Stimulated activated CD4-positive, alpha-beta T cell treated with anti-CD3 and anti-CD28 coated beads, Interleukin-1b, Interleukin-23, amount 100 ng/mL, for 1 hour (primary cell): ENCODE measurements around the gene IL1RL2.

Source experiments
- DNase-seq, 2 donors: peaks; one replicate each; pipeline ENCODE4 v3.0.0-alpha.2; 2020; ENCODE audit warnings: low read depth in 2 of 2

IL1RL2 gene

DNA sequence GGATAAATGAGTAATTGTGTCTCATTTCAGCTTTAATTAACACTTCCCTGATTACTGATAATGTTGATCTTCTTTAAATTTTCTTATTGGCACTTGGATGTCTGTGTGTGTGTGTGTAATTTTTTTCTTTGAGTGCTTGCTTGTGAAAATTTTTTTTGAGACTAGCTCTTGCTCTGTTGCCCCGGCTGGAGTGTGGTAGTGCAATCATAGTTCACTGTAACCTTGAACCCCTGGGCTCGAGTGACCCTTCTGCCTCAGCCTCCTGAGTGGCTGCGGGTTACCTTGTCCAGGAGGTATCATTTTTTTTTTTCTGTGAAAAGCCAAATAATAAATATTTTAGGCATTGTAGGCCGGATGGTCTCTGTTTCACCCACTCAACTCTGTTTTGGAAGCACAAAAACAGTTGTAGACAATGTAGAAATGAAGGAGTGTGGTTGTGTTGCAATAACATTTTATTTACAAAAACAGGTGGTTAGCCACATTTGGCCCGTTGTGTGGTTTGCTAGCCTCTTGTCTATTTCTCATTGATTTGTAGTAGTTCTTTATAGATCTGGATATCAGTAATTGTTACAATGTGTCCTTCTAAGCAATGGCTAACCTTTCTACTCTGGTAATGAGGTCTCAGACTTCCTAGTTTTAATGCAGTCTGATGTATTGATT, 7.9 kb downstream of the IL1RL2 start:
- DNase-seq: no peak

DNA sequence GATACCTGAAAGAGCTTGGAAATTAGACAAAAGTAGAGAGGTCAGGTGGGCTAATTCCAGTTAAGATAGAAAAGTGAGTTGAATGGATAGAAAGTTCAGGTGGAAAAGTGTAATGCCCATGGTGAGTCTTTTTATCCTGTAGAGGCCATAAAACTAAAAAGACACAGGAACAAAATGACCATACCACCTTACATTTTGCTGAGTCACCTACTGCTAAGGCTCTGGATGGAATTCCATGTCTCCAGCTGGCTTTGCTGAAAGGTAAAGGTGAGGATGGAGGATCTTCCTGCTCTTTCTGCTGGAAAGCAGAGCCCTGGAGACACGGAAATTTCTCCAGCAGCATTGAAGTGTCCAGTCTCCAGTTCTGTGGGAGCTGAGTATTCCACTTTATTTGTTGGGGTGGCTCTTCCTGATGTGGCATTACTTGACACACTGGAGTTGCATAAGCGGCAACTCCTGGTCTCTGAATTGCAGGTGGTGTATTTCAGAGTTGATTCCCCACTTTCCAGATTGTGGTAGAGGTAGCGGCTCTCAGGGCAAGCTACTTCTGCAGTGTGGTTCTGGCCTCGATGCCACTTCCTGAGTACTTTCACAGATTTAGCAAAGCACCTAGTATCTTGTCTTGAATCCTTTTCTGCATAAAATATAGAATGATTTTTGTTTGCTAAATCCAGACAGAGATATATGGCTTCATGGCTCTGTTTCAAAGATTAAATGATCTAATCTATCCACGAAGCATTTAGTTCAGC, 10.7 kb downstream of the IL1RL2 start:
- no peak for DNase-seq

DNA sequence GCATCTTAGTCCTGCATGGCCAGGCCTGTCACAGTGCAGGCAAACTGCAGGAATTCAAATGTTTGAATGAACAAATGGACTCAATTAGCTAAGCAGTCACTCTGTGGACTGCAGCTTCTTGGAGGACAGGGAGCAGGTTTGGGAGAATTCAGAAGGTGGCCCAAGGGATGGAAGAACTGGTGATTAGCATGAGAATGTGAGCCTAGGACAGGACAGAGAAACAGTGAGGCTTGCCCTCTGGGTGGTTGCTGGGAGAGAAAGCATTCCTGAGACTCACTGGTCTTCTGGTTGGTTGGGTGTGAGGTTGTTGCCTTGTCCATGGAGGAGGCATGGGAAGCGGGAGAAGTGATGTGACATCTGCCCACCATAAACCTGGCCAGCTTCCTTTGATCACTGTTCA, 13.7 kb downstream of the IL1RL2 start:
- DNase-seq: no peak

DNA sequence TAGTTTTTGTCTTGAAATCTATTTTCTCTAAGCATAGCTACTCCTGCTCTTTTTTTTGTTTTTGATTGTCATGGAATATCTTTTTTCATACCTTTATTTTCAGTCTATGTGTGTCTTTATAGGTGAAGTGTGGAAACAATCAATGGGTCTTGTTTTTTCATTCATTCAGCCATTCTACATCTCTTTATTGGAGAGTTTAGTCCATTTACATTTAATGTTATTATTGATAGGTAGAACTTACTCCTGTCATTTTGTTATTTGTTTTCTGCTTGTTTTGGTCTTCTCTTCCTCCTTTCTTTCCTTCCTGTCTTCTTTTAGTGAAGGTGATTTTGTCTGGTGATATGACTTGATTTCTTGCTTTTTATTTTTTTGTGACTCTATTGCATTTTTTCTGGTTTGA, 17.8 kb downstream of the IL1RL2 start:
- no peak for DNase-seq

DNA sequence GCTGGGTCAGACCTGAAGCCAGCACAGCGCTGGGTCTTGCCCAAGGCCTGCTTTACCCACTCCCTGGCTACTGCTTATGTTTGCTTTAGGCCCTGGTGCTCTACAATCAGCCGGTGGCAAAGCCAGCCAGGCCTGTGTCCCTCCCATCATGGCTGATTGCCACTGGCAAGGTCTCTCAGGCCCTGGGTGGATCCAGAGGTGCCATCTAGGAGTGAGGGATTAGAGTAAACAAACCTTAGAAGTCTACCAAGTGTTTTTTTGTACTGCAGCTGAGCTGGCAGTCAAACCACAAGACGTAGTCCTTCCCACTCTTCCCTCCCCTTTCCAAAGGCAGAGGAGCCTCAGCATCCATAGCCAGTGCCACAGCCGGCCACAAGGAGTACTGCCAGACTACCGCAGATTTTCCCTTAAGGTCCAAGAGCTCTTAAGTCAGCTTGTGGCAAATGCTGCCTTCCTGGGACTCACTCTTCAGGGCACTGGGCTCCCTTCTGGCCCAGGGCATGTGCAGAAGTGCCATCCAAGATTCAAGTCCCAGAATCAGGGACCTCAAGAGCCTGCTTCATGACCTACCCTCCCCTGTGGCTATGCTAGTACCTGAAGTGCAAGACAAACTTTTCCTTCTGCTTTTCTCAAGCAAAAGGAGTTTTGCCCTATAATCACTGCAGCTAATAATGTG, 20.0 kb downstream of the IL1RL2 start:
- DNase-seq: no peak

DNA sequence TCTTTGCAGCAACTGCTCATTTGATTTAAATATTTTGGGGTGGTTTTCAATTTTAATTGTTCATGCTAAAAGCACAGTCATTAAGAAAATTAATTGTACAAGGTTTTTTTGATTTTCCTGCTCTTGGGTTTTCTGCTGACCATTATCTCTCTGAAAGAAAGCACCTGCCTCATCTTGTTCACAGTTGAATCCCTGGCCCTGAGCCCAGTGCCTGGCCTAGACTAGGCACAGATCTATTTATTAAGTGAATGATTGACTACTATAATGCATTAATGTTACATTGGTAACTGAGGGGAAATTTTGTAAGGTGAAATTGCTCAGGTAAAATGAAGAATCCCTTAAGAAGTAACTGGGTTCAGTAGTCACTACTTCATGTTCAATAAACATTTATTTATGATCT, 22.0 kb downstream of the IL1RL2 start:
- no peak for DNase-seq

DNA sequence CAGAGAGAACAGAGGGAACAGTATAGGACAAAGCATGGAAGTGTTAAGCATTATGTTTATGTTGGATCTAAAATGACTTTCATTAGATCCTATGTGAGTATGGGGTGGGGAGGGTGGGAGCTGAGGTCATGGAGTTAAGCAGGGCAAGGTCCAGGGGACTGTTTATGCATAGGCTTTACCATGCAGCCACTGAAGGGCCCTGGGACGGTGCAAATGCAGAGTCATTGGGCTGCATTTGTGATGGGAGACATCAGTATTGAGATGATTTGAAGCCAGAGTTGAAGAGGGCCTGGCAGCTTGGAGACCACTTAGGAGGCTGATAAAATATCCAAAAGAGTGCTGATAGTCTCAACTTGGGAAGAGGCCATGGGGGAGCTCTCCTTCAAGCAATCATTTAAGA, 22.7 kb downstream of the IL1RL2 start:
- no peak for DNase-seq

DNA sequence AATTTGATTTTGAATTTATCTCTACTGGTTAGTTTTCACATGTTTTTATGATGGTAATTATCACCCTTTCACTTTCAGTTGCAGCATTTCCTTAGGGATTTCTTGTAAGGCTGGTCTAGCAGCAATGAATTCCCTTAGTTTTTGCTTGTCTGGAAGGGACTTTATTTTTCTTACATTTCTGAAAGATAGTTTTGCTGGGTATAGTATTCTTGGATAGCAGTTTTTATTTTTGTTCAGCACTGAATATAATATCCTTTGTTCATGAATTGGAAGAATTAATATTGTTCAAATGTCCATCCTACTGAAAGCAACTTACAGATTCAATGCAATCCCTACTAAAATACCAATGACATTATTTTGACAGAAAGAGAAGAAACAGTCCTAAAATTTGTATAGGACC, 30.2 kb downstream of the IL1RL2 start:
- no peak for DNase-seq

DNA sequence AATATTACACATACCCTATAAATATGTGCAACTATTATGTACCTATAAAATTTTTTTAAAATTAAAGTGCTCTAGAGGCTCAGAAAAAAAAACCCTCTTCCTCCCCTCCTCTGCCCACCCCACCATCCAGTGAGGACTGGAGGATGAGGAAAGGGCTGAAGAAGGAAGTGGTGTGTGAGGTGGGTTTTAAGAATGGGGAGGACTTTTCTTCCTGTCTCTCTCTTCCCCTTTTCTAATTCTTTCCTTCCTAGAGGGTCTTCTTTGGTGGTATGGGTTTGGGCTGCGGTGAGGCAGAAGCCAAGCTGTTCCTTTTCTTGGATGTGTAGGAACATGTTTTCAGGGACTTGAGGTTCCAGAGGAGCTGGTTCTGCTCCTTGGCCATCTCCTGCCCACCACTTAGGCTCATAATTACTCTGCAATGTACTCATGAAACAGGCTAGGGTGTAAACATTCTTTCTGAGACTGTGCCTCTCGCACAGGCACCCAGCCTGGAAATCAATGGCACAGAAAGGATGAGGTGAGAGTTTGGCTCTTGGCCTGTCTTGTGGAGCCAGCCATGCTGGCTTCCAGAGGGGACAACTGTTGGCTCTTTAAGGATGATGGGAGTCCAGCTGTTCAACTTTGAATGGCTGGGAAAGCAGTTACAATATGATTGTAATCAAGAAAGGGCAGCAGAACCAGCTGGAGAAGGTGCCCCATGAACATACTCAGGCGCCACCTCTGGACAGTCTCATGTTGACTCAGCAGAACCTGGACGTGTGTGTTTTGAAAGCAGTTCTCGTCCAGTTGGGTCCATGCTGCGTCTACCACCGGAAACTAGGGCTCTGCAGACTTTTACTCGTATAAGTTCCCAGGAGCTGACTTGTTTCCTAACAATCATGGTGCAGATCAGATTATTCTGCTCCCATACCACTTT, 38.3 kb downstream of the IL1RL2 start:
- no peak for DNase-seq

DNA sequence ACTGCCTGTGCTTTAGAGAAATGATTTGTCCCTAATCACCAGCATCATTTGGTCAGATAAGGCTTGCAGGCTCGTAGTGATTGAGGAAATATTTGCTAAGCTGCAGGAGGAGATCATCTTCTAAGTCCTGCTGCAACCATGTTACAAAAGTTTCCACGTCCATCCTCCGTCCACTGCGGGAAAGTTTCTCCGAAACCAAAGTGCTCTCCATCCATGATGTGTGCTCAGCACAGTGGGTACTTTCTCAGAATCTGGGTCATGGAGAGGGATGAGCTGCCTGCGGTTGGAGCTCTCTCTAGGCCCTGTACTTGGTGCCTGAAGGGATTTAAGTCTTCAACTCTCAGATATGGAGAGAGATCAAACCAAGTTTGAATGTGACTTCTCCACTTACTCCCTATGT, 39.3 kb downstream of the IL1RL2 start:
- no peak for DNase-seq

DNA sequence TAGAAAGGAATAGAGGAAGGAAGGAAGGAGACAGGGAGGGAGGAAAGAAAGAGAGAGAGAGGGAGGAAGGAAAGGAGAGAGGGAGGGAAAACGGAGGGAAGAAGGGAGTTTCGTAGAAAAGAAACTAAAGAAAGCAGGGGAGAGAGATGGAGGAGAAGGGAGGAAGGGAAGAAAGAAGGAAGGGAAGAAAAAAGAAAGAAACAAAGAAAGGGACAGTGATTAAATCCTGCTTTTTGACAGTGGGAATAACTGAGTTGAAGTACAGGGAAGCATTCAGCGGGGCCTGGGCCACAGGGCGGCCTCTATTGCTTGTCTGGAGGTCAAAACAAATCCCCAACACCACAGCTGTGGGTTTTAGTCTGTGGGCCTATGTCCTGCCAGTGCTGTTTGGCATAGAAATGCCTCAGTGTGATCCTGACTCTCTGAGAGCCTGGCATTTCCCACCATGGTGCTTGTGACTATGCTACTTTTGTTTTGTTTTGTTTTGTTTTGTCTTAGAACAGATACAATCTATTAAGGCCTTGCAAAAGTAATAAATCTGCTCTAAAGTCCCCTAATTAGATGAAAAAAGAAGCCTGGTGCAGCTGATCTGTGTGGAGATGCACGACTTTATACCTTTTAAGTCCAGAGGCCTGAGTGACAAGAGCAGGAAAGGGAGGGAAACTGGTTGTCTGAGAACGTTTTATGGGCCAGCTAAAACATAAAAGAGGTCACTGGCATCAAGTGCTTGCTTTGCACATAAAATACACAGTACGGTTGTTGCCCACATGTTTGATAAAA, 40.0 kb downstream of the IL1RL2 start:
- no peak for DNase-seq

DNA sequence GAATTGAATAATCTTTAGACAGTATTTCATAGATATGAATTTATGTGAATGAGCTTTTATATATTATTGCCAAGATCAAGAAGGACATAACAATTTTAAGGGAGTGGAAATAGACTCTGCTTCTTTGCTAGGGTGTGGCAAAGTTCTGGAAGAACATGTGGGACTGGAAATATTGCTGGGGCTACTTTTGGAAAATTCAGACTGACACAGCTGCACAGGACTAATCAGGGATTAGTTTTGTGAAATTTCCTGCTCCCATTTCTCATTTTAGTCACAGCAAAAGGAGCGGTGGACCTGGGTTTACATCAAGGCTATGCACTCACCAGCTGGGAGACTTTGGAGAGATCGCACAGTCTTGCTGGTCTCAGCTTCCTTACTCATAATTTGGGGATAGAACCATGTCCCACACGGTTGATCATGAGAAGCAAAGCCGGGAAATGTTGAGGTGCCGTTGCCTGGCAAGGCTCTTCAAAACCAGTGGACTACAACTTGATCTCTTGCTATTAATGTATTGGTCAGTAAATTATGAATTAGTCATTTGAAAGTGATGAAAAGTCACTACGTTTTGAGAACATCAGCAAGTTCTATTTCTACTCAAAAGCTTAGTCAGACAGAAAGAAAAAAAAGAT, 42.4 kb downstream of the IL1RL2 start:
- DNase-seq: no peak

DNA sequence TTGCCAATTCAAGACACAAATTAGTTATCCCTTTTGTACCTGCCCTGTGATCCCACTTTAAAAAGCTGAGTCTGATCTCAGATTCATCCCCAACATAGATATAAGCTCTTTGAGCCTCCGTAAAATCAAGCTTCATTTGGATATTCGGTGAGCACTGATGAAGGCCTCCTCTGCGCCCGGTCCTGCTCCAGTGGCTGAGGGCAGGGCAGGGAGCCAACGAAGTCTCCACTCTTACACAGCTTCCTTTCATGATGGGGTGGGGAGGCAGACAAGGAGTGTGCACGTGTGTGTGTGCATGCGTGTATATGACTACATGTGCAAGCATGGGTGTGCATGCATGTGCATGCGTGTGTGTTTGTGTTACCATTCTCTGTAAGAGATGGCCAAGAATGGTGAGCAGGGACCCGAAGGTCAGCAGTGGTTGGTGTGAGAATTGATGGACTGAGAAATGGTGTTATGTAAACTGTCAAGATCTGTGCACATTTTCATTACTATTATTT, 43.6 kb downstream of the IL1RL2 start:
- DNase-seq: no peak

DNA sequence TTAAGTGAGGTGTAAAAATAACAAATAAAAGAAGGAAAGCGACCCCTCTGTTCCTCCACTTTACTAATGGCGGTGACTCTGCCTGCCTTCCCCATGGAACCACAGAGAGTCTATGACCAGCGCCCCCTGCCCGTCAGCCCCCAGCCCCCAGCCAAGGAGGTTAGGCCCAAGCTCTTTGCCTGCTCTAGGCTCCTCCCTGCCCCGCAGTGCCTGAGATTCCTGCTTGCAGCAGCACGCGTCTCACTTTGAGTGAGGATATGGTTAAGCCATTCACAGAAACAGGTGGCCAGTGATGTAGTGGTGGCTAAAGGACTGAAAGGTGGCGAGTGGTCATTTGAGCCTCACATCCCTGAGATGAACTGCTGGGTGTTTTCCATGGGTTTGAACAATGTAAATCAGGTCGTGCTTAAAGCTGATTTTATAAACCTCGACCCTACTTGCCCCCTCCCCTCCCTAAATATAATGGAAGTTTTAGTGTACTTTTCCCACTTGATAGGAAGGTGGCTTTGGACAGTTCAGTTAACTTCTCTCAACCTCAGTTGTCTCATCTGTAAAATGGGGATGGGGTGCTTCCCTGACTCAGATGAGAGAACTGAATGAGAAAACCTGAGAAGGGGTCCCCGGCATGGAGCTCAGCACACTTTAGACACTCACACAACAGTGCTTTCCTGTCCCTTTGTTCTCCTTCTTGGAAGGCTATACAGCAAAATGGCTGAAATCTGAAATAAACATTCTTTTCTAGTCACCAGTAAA, 46.5 kb downstream of the IL1RL2 start:
- no peak for DNase-seq

DNA sequence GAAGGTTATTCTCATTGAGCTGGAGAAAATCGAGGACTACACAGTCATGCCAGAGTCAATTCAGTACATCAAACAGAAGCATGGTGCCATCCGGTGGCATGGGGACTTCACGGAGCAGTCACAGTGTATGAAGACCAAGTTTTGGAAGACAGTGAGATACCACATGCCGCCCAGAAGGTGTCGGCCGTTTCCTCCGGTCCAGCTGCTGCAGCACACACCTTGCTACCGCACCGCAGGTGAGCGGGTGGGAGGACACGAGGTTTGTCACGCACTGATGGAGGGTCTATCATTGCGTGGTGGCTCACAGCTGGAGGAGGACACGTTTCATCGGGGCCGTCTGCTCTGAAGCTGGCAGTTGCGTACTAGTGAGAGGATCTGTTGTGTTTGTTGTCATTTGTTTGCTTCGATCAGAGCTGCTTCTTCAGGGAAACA, 48.2 kb downstream of the IL1RL2 start:
- no peak for DNase-seq

DNA sequence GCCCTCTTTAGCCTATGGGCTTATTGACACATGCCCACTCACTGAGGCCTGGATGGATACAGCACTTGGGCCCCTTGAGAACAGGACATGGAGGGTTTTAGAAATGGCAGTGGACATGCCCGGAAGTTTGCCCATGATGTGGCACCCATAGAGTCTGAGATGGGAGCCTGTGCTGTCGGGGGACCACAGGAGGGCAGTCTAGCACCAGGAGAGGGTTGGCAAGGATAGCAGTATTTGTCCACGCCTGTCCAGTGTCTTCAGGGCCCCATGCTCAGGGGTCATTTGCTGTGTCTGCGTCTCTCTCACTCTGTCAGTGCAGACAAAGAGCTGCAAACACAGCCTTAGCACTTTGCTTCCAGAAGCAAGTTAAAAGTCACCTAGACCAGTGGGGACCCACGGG, 48.7 kb downstream of the IL1RL2 start:
- DNase-seq: no peak

DNA sequence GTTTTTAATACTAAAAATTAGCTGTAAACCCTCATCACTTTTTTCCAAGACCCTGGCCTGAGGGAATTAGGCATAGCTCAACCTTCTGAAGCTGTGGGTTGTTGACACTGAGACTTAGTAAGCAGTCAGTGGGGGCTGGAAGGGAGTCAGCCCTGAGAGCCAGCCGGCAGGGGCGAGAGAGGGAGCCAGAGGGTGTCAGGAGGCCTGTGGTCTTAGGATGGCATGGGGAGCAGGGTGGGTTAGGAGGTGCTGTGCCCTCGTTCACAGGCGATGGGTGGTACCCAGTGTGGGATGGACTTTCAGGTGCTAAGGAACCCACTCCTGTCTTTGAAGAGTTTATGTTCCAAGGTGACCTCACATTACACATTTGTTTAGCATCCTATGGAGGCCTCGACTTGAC, 49.3 kb downstream of the IL1RL2 start:
- no peak for DNase-seq

DNA sequence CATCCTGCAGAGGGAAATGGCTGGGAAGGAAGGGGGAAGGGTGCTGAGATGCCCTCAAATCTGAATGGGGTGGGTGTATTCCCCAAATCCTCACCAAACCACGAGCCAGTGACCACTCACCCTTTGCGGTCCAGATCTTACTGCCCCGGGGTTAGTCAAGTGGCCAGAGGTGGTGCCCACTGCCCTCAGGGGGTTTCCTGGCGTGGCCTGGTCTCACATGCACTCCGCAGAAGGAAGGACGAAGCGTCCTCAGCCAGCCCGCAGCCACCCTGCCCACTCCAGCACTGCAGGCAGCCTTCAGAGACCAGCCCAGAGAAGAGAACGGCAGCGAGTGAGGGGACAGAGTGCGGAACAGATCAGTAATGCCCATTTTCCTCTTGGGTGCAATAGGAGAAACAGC, 50.4 kb downstream of the IL1RL2 start:
- no peak for DNase-seq

DNA sequence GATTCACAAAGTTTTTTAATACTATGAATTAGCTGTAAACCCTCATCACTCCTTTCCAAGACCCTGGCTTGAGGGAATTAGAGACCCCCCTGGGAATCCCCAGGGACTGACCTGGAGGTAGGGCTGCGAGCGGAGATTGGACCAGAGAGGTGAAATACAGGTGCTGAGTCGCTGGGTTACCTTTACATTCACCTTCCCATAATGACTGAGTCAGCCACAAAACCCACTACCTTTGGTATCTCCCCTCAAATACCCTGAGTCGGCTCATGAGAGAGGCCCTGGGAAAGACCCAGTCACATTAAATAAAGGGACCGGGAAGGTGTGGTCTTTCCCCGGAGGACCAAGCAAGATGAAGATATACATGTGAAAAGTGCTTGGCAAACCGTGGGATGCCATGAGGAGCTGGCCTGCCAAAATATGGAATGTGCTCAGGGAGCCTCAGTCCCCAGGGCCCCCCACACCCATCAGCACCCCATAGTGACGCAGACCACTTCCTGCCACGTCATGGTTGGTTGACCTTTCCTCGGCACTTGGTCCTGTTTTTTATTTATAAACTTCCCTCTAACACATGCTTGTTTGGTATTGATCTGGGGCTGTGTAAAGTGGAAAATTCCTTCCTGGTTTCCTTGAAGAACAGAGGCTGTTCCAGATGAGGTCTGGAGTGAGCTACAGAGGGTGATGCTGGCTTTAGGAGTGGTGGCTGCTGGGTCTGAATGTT, 51.4 kb downstream of the IL1RL2 start:
- DNase-seq: no peak
